ENCODE results near the gene OSBPL7.

Gene OSBPL7

DNA sequence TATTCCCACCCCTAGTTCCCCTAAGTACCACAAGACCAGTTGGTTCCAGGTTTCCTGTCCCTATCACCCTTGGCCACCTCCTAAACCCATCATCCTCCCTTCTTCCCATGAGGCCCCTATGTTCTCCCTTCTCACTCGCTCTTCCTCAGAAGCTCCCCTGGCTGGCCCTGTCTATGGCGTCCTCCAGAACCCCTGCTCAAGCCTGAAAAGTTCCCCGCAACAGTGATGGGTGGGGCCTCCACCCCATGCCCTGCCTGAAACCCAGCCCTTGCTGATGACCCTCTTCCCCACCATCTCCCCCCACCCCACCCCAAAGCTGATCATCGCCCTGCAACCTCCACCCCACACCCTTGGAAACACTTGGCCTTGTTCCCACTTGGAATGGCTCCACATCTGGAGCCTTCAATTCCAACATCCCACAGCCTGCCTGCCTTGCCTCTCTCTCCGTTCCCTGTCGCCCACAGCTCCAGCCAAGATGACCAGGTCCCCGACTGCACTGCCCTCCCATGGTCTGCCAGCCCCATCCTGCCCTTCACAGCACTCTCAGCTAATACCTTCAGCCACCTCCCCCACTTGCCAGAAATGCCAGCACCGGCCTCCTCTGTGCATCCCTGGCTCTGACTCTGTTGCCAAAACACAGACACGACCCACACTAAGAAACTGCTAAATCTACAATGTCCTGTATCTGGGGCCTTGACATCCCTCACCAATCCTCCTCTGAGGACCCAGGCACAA, 10.5 kb downstream of the OSBPL7 start:
- DNase-seq (ENCODE audit: low read depth): no peak
- no peak overlapping the region for H3K4me3 ChIP-seq (ENCODE audit: low read depth, low read length)

DNA sequence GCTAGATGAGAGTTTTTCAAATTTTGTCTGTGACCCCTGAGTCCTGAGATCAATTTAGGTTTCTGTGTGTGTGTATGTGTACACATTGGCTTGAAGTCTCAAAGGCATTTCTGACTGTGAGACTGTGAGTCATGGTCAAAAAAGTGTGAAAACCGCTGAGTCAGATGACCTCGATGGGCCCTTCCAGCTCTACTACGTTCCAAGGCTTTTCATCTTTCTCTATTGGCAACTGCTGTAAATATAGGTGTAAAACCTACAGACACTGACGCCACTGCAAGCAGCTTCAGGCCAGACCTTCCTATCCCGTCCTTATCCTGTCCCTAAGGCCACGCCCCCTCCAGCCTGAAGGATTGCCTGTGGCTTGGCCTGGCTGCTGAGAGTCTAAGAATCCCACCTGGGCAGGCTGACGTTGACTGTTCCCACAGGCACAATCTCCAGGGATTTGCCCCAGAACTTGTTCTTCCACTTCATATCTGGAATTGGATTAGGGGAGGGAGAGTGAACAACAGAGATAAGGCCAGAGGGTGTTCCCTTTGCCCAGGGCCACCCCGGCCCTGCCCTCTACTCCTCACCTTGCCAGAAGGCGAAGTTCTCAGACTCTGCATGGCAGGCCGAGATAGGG, 11.3 kb downstream of the OSBPL7 start:
- H3K4me3 ChIP-seq (ENCODE audit: low read depth, low read length): no peak overlapping the region
- DNase-seq (ENCODE audit: low read depth): peak; percentile 73

DNA sequence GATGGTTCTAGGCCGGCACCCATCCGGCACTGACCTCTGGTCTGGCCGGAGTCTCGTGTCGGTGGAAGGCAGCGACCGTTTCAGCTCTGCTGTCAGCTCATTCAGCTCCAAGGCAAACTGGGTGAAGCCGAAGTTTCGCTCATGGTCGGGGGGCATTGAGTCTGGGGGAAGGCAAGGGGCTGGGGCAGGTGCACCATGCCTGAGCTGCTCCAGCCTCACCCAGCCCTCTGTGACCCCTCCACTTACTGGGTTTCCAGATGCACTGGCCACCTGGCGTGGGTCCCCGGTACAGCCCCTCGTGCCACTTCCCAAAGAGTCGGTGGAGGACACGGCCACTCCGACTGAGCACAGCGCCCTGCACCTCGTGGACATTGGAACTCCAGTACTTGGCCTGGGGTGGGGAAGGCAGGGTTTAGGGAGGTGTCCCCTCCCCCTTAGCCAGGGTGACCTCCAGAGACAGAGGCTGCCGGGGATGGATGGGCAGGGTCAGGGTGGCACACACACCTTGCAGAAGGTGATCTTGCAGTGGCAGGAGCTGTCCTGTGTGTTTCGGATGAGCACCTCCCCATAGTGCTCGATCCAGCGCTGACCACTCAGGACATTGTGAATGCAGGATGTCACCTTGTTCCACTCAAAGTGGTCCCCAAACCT, 12.6 kb downstream of the OSBPL7 start:
- H3K4me3 ChIP-seq (ENCODE audit: low read depth, low read length): no peak overlapping the region
- DNase-seq (ENCODE audit: low read depth): no peak

DNA sequence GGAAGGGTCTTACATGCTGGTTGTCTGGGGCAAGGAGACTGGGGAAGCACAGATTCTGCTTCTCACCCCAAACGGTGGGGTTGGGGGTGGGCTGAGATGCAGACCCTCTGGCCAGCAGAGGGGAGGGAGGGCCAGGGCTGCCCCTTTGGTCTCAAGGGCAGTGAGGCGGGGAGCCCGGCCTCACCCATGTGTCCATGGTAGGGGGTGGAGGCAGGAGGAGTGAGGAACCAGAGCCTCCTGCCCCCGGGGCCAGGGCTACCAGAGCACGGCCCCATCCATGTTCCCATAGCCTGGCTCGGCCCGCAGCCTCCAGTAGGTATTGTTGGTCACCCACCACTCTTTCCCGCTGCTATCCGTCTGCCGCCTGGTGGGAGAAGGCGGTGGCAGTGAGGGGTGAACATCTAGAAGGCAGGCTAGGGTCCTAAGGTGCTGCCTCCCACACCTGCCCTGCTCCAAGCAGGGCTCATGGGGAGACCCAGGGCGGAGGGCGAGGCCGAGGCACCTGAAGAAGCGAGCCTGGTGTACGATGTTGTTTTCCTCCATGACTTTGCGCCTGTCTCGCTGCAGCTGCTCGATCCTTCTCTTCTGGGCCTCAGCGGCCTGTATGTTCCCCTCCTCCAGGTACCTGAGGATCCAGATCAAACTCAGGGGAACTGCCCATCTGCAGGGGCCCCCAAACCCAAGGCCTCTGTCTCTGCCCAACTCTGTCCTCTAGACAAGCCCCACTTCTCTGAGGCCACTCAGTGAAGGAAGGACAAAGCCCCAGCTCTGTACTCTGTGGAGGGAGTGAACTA, 13.4 kb downstream of the OSBPL7 start:
- no peak overlapping the region for H3K4me3 ChIP-seq (ENCODE audit: low read depth, low read length)
- DNase-seq (ENCODE audit: low read depth): no peak

DNA sequence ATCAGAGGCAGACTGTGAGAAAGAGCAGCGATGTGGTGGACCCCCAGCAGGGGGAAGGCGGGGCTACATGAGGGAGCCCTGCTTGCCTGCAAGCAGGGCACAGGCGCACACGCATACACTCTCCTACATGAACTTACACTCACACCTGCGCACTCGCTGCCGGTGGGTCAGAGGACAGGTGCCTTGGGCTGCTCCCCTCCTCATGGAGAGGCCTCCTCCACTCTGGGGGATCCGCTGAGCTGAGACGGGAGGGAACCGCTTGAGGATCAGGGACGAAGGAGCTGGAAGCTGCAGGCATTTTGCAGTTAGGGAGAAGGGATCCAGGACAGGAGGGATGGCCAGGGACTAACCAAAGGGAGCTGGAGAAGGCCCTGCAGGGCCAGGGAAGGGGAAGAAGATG, 14.2 kb downstream of the OSBPL7 start:
- H3K4me3 ChIP-seq (ENCODE audit: low read depth, low read length): no peak overlapping the region
- DNase-seq (ENCODE audit: low read depth): no peak

DNA sequence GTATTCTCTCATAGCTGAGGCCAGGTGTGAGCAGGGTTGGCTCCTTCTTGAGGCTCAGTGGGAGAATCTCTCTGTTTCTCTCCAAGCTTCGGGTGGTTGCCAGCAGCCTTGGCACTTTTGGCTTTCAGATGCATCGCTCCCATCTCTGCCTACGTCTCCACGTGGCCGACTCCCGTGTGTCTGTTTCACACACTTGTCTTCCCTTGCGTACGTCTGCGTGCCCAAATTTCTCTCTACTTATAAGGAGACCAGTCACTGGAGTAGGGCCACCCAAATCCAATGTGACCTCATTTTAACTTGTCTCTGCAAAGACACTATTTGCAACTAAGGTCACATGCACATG, 14.7 kb downstream of the OSBPL7 start:
- DNase-seq (ENCODE audit: low read depth): no peak
- H3K4me3 ChIP-seq (ENCODE audit: low read depth, low read length): no peak overlapping the region

DNA sequence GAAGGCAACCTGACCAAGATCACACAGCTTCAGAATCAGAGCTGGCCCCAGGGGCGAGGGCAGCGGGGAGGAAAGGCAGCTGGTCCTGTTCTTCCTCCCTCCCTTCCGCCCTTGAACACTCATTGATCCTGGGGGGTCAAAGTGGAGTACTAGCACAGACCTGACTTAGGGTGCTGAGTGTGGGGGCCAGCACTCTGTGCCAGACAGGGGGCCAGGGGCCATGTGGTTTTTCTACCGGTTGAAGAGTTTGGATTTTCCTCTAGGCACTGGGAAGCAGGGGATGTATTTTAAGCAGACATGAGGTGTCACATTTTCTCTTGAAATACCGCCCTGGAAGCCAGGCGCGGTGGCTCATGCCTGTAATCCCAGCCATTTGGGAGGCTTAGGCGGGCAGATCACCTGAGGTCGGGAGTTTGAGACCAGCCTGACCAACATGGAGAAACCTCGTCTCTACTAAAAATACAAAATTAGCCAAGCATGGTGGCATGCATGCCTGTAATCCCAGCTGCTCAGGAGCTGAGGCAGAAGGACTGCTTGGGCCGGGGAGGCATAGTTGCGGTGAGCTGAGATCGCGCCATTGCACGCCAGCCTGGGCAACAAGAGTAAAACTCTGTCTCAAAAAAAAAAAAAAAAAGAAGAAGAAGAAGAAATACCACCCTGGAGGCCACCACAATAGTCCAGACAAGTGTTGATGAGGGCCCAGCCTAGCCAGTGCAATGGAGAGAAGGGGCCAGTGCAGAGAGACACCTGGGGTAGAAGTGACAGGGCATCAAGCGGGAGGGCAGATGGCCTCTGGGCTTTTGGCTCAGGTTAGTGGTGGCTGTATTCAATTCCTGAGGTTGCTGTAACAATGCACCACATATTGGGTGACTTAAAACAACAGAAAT, 15.3 kb downstream of the OSBPL7 start:
- no peak for DNase-seq (ENCODE audit: low read depth)
- no peak overlapping the region for H3K4me3 ChIP-seq (ENCODE audit: low read depth, low read length)

DNA sequence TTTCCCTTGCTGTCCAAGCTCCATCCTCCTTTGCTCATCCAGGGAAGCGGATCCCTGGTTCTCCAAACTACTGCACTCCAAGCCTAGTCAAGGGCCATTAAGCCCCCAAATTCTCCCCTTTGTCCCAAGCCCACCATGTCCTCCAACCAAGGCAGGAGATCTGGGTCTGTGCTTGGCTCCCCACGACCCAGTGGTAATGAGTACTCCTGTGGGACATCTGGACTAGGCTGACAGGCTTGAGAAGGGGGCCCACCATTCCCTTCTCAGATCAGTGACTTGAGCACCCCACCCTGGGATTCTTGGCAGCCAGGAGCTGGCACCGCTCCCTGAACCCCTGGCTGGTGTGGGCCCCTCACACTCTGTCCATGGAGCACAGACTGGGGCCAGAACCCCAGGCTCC, 17.1 kb downstream of the OSBPL7 start:
- no peak overlapping the region for H3K4me3 ChIP-seq (ENCODE audit: low read depth, low read length)
- DNase-seq (ENCODE audit: low read depth): no peak

DNA sequence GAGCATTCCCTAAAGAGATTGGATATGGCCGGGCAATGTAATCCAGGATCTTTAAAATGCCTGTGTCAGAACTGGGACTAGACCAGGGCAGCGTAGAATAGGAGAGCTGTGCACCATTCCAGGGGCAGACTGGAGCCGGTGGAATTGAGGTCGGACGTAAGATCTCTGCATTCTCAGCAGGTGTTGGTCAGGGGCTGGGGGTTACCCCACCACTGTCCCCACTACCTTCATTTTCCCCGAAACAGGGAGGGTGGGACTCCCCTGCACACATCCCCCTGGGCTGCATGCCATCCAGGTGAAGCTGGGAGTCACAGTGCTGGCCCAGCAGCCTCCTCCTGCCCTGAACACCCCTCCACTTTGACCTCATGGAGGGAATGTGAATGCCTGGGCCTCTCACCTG, 17.8 kb downstream of the OSBPL7 start:
- H3K4me3 ChIP-seq (ENCODE audit: low read depth, low read length): no peak overlapping the region
- DNase-seq (ENCODE audit: low read depth): no peak

DNA sequence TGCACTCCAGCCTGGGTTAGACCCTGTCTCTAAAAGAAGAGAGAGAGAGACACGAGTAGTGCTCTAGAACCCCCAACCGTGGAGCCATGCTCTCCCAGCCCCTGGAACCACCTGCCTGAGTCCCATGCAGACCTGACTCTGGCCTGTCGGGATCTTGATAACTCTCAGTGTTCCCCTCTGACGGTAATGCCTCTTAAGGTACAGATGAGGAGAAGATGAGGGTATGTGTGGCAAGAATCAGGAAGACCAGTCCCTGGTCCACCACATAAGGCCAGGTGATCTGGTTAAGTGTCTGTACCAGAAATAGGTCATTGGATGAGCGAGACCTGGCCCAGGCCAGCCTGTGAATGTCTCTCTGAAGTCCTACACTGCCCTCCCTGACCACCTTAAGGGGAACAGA, 18.4 kb downstream of the OSBPL7 start:
- no peak overlapping the region for H3K4me3 ChIP-seq (ENCODE audit: low read depth, low read length)
- DNase-seq (ENCODE audit: low read depth): no peak

DNA sequence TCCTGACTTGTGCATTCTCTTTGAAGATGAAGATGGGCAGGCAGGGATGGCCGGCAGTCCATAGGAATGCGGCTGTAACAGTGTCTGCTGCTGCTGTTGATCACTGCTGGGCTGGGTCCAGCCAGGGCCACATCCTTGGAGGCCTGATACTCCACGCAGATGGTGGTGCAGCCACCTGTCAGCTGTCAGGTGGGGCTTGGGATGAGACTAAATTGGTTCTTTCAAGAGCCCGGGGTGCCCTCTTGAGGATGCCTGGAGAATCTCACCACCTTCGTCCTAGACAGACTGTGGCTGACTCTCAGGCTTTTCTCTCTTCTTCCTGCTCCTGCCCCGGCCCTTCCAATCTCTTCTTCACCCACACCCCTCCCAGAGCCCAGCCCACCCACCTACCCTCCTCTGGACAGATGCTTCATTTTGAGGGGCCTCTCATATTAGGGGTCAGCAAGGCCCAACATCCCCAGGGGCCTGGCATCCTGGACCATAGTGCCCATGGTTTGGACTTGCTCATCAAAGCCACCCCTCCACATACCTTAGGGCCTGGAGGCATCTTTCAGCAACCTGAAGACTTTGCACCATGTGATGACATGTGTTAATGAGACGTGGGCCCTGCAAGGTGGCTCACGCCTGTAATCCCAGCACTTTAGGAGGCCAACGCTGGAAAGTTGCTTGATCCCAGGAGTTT, 19.1 kb downstream of the OSBPL7 start:
- DNase-seq (ENCODE audit: low read depth): no peak
- no peak overlapping the region for H3K4me3 ChIP-seq (ENCODE audit: low read depth, low read length)

DNA sequence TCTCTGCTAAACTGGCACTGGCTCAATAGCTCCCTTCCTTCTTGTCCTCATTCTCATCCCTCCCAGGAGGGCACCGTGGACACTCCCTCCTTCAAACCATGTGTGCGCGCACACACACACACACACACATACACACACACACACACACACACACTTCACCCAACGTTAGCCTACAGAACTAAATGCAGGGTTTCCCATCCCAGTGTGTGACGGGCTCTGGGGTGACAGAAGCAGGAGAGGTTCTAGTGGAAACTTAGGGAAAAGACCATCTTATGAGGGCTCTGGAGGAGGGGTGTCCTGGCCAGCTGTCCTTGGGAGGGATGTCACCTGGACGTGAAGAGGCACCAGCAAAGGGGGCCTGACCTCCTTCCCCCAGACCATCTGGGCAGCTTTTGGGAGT, 19.7 kb downstream of the OSBPL7 start:
- no peak overlapping the region for H3K4me3 ChIP-seq (ENCODE audit: low read depth, low read length)

DNA sequence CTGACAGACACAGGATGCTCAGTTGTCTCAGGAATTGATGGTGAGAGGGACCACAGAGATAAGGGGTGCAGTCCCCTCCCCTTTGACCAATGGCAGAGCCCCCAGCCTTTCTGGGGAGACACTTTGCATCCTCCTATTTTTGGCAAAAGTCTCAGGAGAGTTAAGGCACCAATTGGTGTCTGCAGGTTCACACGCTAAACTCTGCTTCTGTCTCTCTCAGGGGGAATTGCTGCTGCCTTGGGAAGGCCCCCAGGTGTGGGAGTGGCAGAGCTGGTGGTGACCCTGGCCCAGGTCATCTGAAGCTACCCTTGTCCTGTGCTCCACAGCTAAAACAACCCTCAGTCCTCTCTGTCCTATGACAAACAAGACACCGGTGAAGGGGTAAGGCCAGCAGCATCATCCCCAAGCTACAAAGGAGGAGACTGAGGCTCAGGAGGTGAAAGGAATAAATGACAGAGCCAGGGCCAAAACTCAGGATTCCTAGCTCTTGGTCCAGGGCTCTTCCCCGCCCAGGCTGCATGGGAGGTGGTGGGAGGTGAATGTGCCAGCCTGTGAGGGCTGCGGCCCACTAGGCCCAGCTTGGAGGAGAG, 20.3 kb downstream of the OSBPL7 start:
- no peak overlapping the region for H3K4me3 ChIP-seq (ENCODE audit: low read depth, low read length)
- DNase-seq (ENCODE audit: low read depth): no peak

More for the DNA sequence above, 19.7 kb downstream of the OSBPL7 start:
- no peak for DNase-seq (ENCODE audit: low read depth)

DNA sequence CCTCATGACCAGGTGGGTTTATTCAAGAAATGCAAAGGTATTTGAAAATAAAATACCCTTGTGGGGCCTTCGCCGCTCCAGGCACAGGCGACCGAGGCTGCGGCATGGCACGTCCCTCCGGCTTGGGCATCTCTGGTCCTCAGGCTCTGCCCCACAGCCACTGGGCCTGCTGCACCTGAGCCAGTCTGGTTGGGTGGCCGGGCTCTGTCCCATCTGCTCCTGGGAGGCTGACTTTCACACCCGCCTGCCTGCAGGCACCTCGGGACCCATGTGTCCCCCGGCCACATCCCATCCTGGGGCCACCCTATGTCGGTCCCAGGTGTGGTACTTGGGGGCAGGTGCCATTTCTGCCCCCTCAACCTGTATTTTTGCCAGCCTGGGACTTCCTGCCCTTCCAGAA, 20.9 kb downstream of the OSBPL7 start:
- H3K4me3 ChIP-seq (ENCODE audit: low read depth, low read length): no peak overlapping the region
- DNase-seq (ENCODE audit: low read depth): no peak

DNA sequence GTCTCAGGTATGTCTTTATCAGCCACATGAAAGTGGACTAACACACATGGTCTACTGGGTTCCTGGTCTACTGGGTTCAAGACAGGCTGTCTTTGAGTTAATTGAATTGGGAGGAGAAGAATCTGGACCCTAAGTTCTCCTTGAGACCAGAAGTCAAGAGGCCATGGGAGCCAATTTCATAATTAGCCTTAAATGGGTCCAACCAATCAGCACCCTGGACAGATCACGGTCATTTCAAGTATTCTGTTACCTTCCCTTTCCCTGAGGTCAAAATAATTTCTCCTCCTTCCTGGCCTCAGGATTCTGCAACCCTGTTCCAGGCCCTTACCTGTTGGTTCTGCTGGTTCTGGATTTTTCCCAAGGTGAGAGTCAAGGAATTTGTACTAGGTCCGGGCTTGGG, 23.8 kb downstream of the OSBPL7 start:
- H3K4me3 ChIP-seq (ENCODE audit: low read depth, low read length): no peak overlapping the region
- no peak for DNase-seq (ENCODE audit: low read depth)

DNA sequence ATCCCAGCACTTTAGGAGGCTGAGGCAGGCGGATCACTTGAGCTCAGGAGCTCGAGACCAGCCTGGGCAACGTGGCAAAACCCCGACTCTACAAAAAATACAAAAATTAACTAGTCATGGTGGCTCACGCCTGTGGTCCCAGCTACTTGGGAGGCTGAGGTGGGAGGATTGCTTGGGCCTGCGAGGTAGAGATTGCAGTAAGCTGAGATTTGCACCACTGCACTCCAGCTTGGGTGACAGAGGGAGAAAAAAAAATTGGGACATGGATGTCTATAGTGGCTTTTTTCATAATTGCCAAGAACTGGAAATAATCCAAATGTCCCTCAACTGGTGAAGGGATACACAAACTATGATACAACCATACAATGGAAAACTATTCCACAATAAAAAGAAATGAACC, 28.6 kb downstream of the OSBPL7 start:
- no peak for DNase-seq (ENCODE audit: low read depth)
- no peak overlapping the region for H3K4me3 ChIP-seq (ENCODE audit: low read depth, low read length)

DNA sequence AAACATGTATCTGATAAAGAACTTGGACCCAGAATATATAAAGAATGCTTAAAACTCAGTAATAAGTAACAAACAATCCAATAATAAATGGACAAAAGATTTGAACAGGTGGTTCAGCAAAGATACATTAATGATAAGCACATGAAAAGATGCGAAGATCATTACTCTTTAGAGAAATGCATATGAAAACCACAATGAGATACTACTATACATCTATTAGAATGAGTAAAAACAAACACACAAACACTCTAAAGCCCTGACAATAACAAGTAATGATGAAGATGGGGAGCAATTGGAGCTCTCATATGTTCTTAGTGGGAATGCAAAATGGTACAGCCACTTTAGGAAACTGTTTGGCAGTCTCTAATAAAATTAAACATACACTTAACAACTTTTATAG, 29.1 kb downstream of the OSBPL7 start:
- no peak overlapping the region for H3K4me3 ChIP-seq (ENCODE audit: low read depth, low read length)
- DNase-seq (ENCODE audit: low read depth): no peak

DNA sequence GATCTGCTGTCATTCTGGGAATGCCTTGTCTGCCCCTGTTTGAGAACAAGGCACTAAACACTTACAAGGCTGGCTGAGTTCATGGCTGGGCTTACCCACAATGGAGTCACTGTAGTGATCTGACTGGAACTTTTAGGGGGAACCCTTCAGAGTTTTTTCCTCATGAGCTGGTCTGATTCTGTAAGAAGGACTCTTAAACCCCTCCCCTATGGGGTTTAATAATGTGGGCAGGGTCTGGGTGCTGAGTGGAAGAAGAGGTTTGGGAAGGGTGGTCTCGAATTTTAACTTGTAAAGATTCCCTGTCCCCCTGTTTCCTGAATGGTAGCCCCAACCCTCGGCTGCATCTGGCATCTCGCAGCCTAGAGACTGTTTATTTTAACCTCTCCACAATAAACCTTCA, 30.6 kb downstream of the OSBPL7 start:
- no peak overlapping the region for H3K4me3 ChIP-seq (ENCODE audit: low read depth, low read length)
- no peak for DNase-seq (ENCODE audit: low read depth)
